Measurements from ENCODE around the gene PIK3C2A.

The PIK3C2A gene

GRCh38 chr11:17221968-17222367 is 14.2 kb upstream of the PIK3C2A start:
- Histone ChIP-seq H3K9me2 (ENCODE audit: low read depth, low read length) (no peaks in the 10 kb centered on the region), H3K9me3 (ENCODE audit: low read length) (no peaks in the 10 kb centered on the region), H3F3A (ENCODE audit: insufficient read depth, low read length) (no peaks in the 10 kb centered on the region), H3K27ac (ENCODE audit: low read depth, low read length, poor library complexity, severe bottlenecking) (no peak overlapping the region), H3K4me1 (ENCODE audit: insufficient read depth, low read length, severe bottlenecking) (no peaks in the 10 kb centered on the region), H3K27me3 (ENCODE audit: insufficient read depth, low read length) (no peaks in the 10 kb centered on the region), H4K20me1 (ENCODE audit: insufficient read depth, low read length) (no peaks in the 10 kb centered on the region), H3K4me2 (ENCODE audit: low read length) (no peak overlapping the region), H3K9ac (ENCODE audit: low read length) (no peak overlapping the region), H3K79me2 (ENCODE audit: insufficient read depth, low read length) (no peaks in the 10 kb centered on the region), H2AFZ (ENCODE audit: low read length) (no peak overlapping the region), H3K36me3 (ENCODE audit: insufficient read depth, low read length) (no peaks in the 10 kb centered on the region), H3K4me3 (ENCODE audit: low read depth, low read length, poor library complexity, severe bottlenecking) (no peak overlapping the region)
- no peak for TF ChIP-seq EZH2 (IDR thresholded peaks at IDR 0.05; ENCODE audit: borderline replicate concordance, low read length)
- TF ChIP-seq CTCF (IDR thresholded peaks at IDR 0.05; ENCODE audit: low read length): no peak

GRCh38 chr11:17219016-17219415 is 11.2 kb upstream of the PIK3C2A start:
- TF ChIP-seq EZH2 (IDR thresholded peaks at IDR 0.05; ENCODE audit: borderline replicate concordance, low read length): no peak
- TF ChIP-seq CTCF (IDR thresholded peaks at IDR 0.05; ENCODE audit: low read length): no peak
- Histone ChIP-seq H3F3A (ENCODE audit: insufficient read depth, low read length) (no peaks in the 10 kb centered on the region), H3K4me3 (ENCODE audit: low read depth, low read length, poor library complexity, severe bottlenecking) (no peak overlapping the region), H3K4me2 (ENCODE audit: low read length) (no peak overlapping the region), H3K79me2 (ENCODE audit: insufficient read depth, low read length) (no peaks in the 10 kb centered on the region), H3K9me2 (ENCODE audit: low read depth, low read length) (no peaks in the 10 kb centered on the region), H3K36me3 (ENCODE audit: insufficient read depth, low read length) (peaks cover 5% of the 10 kb centered on the region), H3K27me3 (ENCODE audit: insufficient read depth, low read length) (no peaks in the 10 kb centered on the region), H3K4me1 (ENCODE audit: insufficient read depth, low read length, severe bottlenecking) (no peaks in the 10 kb centered on the region), H3K9ac (ENCODE audit: low read length) (no peak overlapping the region), H3K27ac (ENCODE audit: low read depth, low read length, poor library complexity, severe bottlenecking) (no peak overlapping the region), H4K20me1 (ENCODE audit: insufficient read depth, low read length) (no peaks in the 10 kb centered on the region), H2AFZ (ENCODE audit: low read length) (no peak overlapping the region), H3K9me3 (ENCODE audit: low read length) (peaks cover 7% of the 10 kb centered on the region)

GRCh38 chr11:17218403-17218802 is 10.6 kb upstream of the PIK3C2A start:
- peaks cover 11% of the 10 kb centered on the region for H3K36me3 ChIP-seq (ENCODE audit: insufficient read depth, low read length)
- no peaks in the 10 kb centered on the region for H3K27me3 ChIP-seq (ENCODE audit: insufficient read depth, low read length)
- H3F3A ChIP-seq (ENCODE audit: insufficient read depth, low read length): no peaks in the 10 kb centered on the region
- H4K20me1 ChIP-seq (ENCODE audit: insufficient read depth, low read length): no peaks in the 10 kb centered on the region
- H3K4me1 ChIP-seq (ENCODE audit: insufficient read depth, low read length, severe bottlenecking): no peaks in the 10 kb centered on the region
- H3K27ac ChIP-seq (ENCODE audit: low read depth, low read length, poor library complexity, severe bottlenecking): no peak overlapping the region
- no peak overlapping the region for H3K4me2 ChIP-seq (ENCODE audit: low read length)
- no peak overlapping the region for H2AFZ ChIP-seq (ENCODE audit: low read length)
- H3K79me2 ChIP-seq (ENCODE audit: insufficient read depth, low read length): no peaks in the 10 kb centered on the region
- H3K9me3 ChIP-seq (ENCODE audit: low read length): peaks cover 7% of the 10 kb centered on the region
- no peaks in the 10 kb centered on the region for H3K9me2 ChIP-seq (ENCODE audit: low read depth, low read length)
- no peak overlapping the region for H3K9ac ChIP-seq (ENCODE audit: low read length)
- H3K4me3 ChIP-seq (ENCODE audit: low read depth, low read length, poor library complexity, severe bottlenecking): no peak overlapping the region
- TF ChIP-seq CTCF (IDR thresholded peaks at IDR 0.05; ENCODE audit: low read length) (no peak), EZH2 (IDR thresholded peaks at IDR 0.05; ENCODE audit: borderline replicate concordance, low read length) (no peak)

All from OCI-LY1 (cell line).